HG02642 (cell line): ENCODE results near the gene SLC25A12.
"Not testable (repeated sequence)": the region's sequence is repeated elsewhere in the genome, so short reads cannot be mapped to it uniquely, and the experiment has no call there.

ENCODE experiments used
- ATAC-seq: cut with Tn5 transposase; IDR thresholded peaks from one replicate; pipeline ENCODE4 v1.9.1; 2021; ENCODE audit warnings: mild to moderate bottlenecking; ENCODE audit not compliant: unreplicated experiment, poor library complexity

SLC25A12 gene

DNA sequence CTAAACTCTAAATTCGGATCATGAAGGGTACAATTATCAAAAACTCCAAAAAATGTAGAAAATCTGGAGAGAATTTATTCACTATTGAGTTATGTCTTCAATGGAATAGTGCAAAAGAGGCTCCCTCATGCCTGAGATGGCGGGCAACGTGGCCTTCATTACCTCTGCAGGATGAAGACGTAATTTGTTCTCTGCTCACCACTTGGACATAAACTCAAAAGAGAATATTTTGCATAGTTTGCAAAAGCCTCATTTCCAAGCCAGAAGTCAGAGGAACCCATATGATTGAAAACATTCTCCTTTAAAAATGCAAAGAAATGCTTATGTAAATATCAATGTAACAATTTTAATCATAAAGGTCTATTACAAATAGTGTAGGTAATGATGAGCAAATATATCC, 58.7 kb downstream of the SLC25A12 start:
- no peak for ATAC-seq

DNA sequence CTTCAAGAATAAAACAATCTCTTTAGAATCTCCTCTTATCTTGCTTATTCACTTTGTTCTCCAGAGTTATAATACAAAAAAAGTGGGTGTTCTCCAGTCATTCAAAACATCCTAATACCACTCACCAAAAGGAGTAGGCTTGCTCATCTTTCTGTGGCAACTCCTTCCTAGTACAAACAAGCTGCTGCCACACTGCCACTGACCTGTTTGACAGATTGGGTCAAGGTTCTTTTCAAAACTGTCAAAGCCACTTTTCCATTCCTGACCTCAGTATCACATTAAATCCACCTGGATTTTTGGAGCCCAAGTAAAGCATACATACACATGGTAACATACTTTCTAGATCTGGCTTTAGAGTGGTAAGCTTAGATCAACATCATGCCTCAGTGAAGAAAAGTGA, 59.8 kb downstream of the SLC25A12 start:
- ATAC-seq: no peak

DNA sequence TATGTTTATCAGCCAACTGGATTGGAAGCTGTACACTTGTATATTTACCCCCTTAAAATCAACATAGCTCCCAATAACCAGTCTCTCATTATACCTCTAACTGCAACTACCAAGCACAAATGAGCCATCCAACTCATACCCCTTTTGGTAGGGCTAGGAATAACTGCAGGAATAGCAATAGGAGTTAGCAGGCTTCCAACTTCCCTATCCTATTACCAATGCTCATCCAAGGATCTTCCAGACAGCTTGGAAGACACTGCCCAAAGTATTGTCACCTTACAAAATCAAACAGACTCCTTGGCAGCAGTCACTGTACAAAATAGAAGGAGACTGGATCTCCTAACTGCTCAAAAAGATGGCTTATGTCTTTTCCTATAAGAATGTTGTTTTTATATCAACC, 61.6 kb downstream of the SLC25A12 start:
- no peak for ATAC-seq

DNA sequence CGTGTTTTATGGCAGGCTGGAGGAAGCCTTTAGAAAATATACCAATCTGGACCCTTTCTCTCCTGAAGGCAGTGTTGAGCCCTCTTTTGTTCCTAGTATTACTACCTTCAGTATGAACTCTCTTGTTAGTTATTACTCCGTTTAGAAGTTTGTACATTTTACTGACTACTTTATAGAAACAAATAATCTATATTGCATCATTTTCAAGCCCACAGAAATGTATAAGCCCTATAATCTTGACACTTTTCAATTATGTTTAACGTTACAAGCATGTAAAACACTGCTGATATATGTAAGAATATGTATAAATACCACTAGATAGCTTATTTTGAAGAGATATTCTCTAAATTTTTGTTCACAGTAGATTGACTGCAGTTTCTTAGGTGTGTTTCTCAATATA, 64.0 kb downstream of the SLC25A12 start:
- no peak for ATAC-seq

DNA sequence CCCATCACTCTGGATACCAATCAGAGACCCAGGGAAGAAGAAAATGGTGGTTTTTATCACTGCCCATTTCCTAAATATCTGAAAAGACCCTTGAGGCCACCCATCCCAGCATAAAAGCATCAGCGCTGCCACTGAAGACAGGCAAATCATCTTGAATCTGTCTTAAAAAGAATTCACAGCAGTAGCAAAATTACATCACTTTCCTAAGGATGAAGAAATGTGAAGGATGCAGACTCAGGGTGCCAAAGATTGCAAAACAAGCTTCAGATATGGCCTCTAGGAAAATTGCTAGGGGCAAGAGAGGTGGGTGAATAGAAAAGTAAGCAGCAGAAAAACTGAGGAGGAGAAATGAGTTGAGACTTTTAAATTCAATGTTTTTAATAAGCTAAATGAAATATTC, 70.0 kb downstream of the SLC25A12 start:
- no peak for ATAC-seq

DNA sequence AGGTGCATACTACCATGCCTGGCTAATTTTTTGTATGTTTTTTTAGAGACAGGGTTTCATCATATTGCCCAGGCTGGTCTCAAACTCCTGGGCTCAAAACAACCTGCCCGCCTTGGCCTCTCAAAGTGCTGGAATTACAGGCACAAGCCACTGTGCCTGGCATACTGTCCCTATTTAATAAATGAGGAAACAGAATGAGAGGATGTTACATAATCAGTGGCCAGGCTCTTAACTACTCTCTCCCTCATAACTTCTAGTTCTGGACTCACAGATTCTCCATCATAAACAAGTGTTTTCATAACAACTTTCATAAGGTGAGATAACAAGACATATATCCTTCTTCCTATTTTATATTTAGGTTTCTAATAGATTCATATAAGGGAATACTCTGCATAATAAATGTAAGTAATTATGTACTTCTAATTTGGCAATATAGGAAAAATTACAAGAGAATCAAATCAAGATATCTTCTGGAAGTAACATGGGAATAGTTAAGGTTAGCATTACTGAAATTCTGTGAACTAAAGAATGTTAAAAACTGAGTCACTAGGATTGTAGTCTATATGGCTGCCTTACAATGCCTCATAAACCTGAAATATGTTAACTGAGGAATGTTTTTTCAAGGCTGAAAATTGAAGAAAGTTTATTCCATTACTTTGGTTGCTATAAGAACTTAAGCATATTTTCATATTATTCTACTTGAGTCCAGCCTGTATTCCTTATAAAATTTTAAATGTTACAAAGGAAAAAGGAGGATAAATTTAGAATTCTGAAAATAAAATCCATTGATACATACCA, 71.3 kb downstream of the SLC25A12 start:
- no peak for ATAC-seq

DNA sequence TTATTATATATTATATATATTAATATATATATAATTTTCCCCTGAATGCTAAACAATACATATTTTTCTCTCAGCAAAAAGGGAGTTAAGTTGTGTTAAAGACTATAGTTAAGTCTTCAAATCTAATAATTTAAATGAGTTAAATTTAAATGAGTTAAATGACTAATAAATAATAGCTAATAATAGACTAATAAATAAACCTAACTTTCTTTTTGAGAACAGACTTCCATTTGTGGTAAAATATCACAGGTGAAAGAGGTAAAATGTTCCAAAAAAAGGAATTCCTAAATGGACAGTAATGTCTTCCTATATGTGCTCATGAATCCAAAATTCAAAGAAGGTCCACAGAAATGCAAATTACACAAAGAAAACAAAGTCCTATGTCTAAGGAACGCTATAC, 74.6 kb downstream of the SLC25A12 start:
- ATAC-seq: no peak

DNA sequence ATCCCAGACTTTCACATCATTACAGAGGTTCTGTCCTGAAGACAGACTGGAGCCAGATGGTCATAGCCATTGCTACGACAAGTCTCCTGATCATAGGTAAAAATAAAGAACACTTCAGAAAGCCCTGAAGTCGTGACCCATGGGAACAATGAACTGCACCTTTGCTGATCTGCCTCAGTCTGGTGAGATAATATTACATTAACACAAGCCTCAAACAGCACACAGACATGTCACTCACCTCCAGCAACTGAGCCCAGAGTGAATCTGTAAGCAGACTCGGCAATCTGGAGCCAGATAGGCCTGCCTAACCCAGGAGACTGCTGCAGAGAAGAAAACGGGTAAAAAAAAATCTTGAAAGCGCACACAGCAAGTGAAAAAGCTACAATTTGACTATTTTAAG, 79.2 kb downstream of the SLC25A12 start:
- ATAC-seq: no peak

DNA sequence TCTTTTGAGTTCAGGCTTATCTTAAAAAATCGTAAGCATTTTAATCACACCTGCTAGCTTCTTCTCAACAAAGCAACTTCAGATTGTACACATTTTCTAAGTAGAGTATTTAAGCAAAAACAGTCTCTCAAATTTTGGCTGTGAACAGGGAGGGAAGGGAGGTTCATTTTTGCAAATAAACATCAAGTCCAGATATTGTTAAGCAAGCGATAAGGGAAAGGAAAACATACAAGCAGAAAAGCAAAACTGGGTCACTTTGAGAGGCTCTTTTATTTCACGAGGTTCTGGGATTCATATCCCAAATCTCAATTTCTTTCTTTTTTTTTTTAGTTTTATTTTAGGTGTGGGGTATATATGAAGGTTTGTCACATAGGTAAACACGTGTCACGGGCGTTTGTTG, 79.9 kb downstream of the SLC25A12 start:
- no peak for ATAC-seq

DNA sequence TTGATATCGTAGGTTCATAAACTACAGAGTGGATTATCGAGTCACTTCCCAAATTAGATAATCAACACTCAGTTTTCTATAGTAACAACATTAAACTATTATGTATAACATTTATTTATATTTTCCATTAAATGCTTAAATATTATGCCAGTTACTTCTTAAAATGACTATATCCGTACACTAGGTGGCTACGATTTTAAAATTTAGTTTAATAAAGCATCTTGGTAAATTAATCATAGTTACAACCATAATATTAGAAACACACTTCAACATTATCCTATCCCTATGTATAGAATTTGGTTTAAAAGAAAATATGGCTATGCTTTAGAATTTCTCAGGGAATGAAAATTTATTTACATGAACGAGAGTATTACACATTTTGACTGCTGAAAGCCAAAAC, 80.3 kb downstream of the SLC25A12 start:
- no peak for ATAC-seq

DNA sequence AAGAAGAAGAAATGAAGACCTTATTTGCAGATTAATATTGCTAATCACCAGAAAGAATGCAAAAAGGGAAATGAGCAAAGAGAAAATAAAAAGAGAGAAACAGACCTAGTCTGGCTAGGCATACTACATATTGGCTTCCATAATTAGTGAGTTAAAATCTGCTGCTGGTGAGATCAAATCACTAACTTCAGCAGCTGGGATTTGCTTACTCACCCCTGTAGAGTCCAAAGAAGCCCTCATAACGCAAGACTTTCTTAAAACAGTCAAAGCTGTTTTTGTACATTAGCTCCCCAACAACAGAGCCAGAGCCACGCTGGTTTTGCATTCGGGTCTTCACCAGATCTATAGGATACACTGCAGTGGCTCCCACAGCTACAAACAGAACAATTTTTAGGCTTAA, 80.9 kb downstream of the SLC25A12 start:
- ATAC-seq: no peak

DNA sequence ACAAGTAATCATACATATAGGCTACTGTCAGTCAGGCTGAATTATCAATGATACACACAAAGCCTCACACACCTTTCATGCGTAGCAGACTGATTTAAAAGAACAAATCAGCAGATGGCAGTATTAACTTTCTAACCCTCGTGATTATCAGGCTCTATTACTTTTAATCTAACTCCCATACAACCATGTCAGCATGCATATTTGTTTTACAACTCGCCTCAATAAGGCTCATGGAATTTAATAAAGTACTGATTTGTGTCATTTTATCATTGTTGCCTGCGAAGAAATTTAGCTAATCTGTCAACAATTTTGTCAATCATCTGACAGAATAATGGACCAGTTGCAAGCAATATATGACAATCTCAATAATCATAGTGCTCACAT, 82.8 kb downstream of the SLC25A12 start:
- no peak for ATAC-seq

DNA sequence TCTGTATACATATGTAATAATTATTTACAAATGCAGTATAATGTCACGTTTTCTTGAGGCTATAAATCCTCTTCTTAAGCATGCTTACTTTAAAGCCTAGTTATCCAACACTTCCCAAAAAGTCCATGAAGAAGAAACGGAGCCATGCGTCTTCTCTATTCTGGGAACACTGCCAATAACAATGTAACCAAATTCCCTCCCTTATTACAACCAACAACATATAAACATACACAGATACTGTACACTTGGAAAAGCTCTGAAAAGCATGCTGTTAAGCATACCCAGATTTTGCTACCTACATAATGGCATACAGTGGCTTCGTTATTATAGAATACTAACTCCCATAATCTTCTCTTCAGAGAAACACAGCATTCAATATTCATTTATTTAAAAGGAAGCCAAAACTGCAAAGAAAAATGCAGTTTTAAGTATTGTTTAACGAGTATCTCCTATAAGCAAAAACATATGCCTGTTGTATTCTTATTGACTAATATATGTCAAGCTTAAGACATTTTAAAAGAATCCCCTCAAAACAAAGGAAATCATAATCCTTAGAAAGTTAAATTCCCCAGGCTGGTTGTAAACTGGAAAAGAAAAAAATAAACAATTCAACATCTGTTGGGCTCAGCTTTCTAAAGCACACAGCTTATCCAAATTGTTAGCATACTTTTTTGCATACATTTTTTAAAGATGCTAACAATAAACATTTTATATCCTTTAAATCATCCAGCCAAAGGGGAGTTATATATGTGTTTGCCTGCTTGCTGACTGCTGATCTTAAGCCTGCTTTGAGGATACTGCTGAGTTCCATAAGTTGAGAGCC, 83.4 kb downstream of the SLC25A12 start:
- no peak for ATAC-seq

DNA sequence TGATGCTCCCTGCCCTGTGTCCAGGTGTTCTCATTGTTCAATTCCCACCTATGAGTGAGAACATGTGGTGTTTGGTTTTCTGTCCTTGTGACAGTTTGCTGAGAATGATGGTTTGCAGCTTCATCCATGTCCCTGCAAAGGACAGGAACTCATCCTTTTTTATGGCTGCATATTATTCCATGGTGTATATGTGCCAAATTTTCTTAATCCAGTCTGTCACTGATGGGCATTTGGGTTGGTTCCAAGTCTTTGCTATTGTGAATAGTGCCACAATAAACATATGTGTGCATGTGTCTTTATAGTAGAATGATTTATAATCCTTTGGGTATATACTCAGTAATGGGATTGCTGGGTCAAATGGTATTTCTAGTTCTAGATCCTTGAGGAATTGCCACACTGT, 85.2 kb downstream of the SLC25A12 start:
- not testable (repeated sequence) for ATAC-seq

DNA sequence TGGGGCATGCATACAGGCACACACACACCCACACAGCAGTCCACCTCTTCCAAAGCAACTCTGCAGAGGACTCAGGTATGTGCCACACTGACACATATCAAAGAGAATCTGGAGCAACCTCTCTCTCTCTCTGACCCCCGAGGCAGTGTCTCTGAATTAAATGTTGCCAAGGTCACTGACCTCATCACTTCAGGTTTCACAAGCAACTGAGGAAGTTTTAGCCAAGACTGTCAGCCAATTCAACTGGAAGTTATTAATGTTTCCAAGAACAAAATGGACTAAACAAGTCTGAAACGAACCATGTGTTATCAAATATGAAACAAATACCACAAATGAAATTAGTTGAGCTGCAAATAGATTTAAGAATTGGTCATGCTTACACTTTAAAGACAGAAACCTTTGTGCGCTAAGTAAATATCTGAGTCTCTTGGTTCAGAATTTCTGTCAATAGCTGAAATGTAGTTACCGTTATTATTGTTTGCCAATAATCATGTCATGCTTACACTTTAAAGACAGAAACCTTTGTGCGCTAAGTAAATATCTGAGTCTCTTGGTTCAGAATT, 86.1 kb downstream of the SLC25A12 start:
- no peak for ATAC-seq

DNA sequence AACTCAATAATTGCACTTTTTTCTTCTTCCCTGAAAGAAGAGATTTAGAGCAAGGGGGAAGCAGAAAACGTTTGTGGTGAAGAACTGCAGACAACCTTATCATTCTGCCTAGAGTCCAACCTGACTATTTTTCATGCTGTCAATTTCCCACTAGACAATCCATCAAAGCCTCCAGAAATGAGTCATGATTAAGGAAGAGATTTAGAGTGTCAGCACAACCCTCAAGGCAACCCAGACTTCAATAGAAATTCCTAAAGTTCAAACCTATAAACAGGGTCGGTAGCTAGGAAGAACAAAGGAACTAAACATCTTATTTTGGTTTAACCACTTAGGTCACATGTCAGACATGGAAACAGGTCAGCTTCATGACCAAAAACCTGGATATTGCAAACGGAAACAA, 86.9 kb downstream of the SLC25A12 start:
- ATAC-seq: no peak

DNA sequence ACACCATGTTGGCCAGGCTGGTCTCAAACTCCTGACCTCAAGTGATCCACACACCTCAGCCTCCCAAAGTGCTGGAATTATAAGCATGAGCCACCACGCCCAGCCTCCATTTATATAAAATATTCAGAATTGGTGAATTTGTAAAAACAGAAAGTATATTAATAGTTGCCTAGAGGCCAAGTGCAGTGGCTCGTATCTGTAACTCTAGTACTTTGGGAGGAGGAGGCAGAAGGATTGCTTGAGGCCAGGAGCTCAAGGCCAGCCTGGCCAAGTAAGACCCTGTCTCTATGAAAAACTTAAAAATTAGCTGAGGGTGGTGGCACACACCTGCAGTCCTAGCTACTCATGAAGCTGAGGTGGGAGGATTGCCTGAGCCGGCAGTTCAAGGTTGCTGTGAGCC, 89.6 kb downstream of the SLC25A12 start:
- ATAC-seq: no peak

DNA sequence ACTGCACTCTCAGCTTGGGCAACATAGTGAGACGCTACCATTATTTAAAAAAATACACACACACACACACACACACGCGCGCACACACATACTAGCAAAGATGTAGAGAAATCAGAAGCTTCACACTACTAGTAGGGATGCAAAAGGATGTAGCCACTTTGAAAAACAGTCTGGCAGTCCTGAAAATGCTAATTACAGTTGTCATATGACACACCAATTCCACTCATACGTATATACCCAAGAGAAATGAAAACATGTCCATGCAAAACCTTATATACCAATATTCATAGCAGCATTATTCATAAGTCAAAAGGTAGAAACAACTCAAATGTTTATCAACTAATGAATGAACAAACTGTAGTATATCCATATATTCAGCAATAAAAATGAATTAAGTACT, 90.3 kb downstream of the SLC25A12 start:
- no peak for ATAC-seq

DNA sequence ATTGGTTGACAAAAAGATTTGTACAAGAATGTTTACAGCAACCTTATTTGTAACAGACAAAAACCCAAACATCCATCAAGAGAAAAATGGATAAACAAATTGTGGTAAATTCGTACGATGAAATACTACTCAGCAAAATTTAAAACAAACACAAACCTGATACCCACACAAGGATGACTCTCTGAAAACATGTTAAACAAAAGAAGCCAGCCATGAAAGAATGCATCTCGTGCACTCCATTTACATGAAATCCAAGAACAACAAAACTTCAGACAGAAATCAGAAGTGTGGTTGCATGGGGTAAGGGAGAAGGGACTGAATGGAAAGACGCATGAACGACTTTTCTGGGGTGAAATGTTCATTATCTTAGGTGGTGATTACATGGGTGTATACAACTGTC, 93.4 kb downstream of the SLC25A12 start:
- ATAC-seq: no peak

DNA sequence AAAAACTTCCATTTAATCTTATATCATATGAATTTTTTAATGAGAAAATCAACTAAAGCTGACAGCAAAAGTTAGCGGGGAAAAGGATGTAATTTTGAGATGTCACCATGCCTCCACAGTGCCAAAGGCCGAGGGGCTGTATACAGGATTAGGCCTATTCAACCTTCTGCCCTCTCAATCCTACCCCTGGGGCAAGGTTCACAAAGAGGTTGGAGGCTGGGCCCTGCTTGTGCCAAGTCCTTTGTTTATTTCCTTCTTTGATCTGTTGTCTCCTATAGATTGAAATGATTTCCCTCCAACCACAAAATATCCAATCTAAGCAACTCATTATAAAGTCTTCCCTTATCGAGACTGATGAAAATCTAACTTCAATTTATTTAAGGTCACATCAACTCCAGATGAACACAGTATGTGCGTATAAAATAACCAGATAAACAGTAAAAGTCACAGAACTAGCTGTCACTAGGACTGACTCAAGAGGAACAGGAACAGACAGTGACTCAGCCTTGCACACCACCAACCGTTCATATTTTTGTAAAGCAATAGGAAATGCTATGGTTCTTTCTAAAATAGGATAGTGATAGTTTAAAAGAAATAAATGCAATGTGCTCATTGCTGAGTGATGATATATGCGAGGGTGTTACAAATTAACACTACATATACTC, 95.8 kb downstream of the SLC25A12 start:
- ATAC-seq: no peak

DNA sequence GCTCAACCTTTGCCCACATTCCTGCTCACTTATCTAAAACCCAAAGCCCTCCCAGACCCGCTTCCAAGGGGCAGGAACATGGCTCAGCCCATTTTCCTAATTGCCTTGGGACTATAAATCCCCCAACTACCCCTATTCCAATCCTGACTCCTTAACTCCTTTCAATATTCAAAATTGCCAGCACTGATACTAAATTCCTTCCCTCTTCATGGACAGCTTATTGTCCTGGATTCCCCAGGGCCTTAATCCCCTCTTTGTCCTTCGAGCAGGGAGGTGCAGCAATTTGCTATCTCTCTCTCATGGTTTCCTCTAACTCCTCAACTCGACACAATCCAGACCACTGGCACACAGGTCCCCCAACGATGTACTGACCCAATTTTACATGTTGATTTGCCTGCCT, 99.1 kb downstream of the SLC25A12 start:
- no peak for ATAC-seq
